Activated CD8-positive, alpha-beta T cell treated with anti-CD3 and anti-CD28 coated beads for 36 hours (primary cell): ENCODE measurements around the gene ASB5. TPM values are rescaled to one million over a fixed set of nuclear protein-coding genes. Genes with fewer than 3 reads are reported as not detected.

Source experiments
- ATAC-seq: fragments of 200-7000 bp; cut with Tn5 transposase; one replicate; pipeline ENCODE4 v1.10.0; 2021; ENCODE audit warnings: mild to moderate bottlenecking, moderate library complexity
- CTCF ChIA-PET: fragments of 350-600 bp; sonication (Branson Sonifier 250); formaldehyde crosslinking; loops from one replicate; lab custom pipeline; 2021; ENCODE audit warnings: antibody characterized with exemption; lab: Charles Lee
- POLR2A ChIA-PET: fragments of 350-600 bp; sonication (Branson Sonifier 250); formaldehyde crosslinking; loops from one replicate; lab custom pipeline; 2021; ENCODE audit warnings: antibody characterized with exemption; lab: Charles Lee
- DNase-seq: peaks from one replicate; pipeline ENCODE4 v3.0.0-alpha.2; 2020
- H3K27ac Mint-ChIP-seq: one replicate; pipeline ENCODE4 v1.8.0; 2021; ENCODE audit warnings: mild to moderate bottlenecking, mixed read lengths
- H3K27me3 Mint-ChIP-seq: one replicate; pipeline ENCODE4 v1.8.0; 2021; ENCODE audit warnings: mixed read lengths
- H3K36me3 Mint-ChIP-seq: one replicate; pipeline ENCODE4 v1.8.0; 2021; ENCODE audit warnings: low read depth, mixed read lengths
- H3K4me1 Mint-ChIP-seq: one replicate; pipeline ENCODE4 v1.8.0; 2021; ENCODE audit warnings: low read depth, mixed read lengths
- H3K4me3 Mint-ChIP-seq: one replicate; pipeline ENCODE4 v1.8.0; 2021; ENCODE audit warnings: mild to moderate bottlenecking, moderate library complexity, mixed read lengths
- H3K9me3 Mint-ChIP-seq: one replicate; pipeline ENCODE4 v1.8.0; 2021; ENCODE audit warnings: mixed read lengths
- CTCF ChIP-seq: fragments of 200-600 bp; IDR thresholded peaks from one replicate; pipeline ENCODE4 v1.8.0; 2022; ENCODE audit warnings: antibody characterized with exemption, mild to moderate bottlenecking
- intact Hi-C: fragments of 100-400 bp; cut with micrococcal nuclease; formaldehyde crosslinking; loops from one replicate; pipeline ENCODE4 v1.10.0; 2022
- total RNA-seq, 2 experiments: library from RNA; stranded (reverse); gene quantifications; one replicate each; pipeline ENCODE4 v1.2.3, GENCODE V29; 2021

The ASB5 gene
- total RNA-seq, 2 experiments from 2014 or later = not detected

- ChIA-PET POLR2A (no interaction called here), CTCF (interaction anchor here (1.3 kb wide), 1 partner anchor 16 kb away, joined by 3 read pairs; no protein-coding TSS in a partner anchor)
- H3K36me3 Mint-ChIP-seq = no peaks in the 10 kb centered on the region
- no peaks in the 10 kb centered on the region for H3K9me3 Mint-ChIP-seq
- H3K4me1 Mint-ChIP-seq = no peaks in the 10 kb centered on the region
- H3K27ac Mint-ChIP-seq = no peak overlapping the region
- intact Hi-C loops = no loop called here
- H3K4me3 Mint-ChIP-seq = no peak overlapping the region
- no peaks in the 10 kb centered on the region for H3K27me3 Mint-ChIP-seq
- no peak for TF ChIP-seq CTCF
- DNase-seq (no peak), ATAC-seq (no peak)
These were observed 22.7 kb upstream of the ASB5 start for GRCh38 chr4:176291748-176292147.

- CTCF ChIA-PET = no interaction called here
These were observed 21.5 kb upstream of the ASB5 start for GRCh38 chr4:176290520-176290919.

GRCh38 chr4:176289561-176289960, 20.5 kb upstream of the ASB5 start:
- H3K9me3 Mint-ChIP-seq = no peaks in the 10 kb centered on the region
- H3K27me3 Mint-ChIP-seq = no peaks in the 10 kb centered on the region
- no peak overlapping the region for H3K27ac Mint-ChIP-seq
- TF ChIP-seq CTCF = no peak
- intact Hi-C loops = no loop called here
- ATAC-seq (no peak), DNase-seq (no peak)
- H3K4me1 Mint-ChIP-seq = no peaks in the 10 kb centered on the region
- H3K36me3 Mint-ChIP-seq = no peaks in the 10 kb centered on the region
- no peak overlapping the region for H3K4me3 Mint-ChIP-seq
- CTCF ChIA-PET = no interaction called here
- POLR2A ChIA-PET = interaction anchor here (0.6 kb wide), 1 partner anchor 51 kb away, joined by 3 read pairs; no protein-coding TSS in a partner anchor

More at GRCh38 chr4:176290520-176290919, 21.5 kb upstream of the ASB5 start:
- intact Hi-C loops = no loop called here
- H3K36me3 Mint-ChIP-seq = no peaks in the 10 kb centered on the region
- no peak for ATAC-seq
- H3K27ac Mint-ChIP-seq = no peak overlapping the region
- POLR2A ChIA-PET = no interaction called here
- no peaks in the 10 kb centered on the region for H3K27me3 Mint-ChIP-seq
- no peak for DNase-seq
- H3K9me3 Mint-ChIP-seq = no peaks in the 10 kb centered on the region
- H3K4me1 Mint-ChIP-seq = no peaks in the 10 kb centered on the region
- no peak overlapping the region for H3K4me3 Mint-ChIP-seq
- no peak for TF ChIP-seq CTCF

- Mint-ChIP-seq H3K4me3 (no peak overlapping the region), H3K4me1 (no peaks in the 10 kb centered on the region), H3K9me3 (no peaks in the 10 kb centered on the region), H3K36me3 (no peaks in the 10 kb centered on the region), H3K27me3 (no peaks in the 10 kb centered on the region), H3K27ac (no peak overlapping the region)
- no peak for ATAC-seq
- ChIA-PET CTCF (interaction anchor here (0.7 kb wide), 1 partner anchor 122 kb away, joined by 3 read pairs; no protein-coding TSS in a partner anchor), POLR2A (no interaction called here)
- TF ChIP-seq CTCF = no peak
- DNase-seq = no peak
- intact Hi-C loops = no loop called here
These were observed 19.0 kb upstream of the ASB5 start for GRCh38 chr4:176288020-176288419.

- CTCF ChIA-PET = no interaction called here
- ATAC-seq (no peak), DNase-seq (no peak)
- no peaks in the 10 kb centered on the region for H3K9me3 Mint-ChIP-seq
- no peaks in the 10 kb centered on the region for H3K36me3 Mint-ChIP-seq
- intact Hi-C loops = no loop called here
- peaks cover 1% of the 10 kb centered on the region for H3K27me3 Mint-ChIP-seq
- H3K4me1 Mint-ChIP-seq = no peaks in the 10 kb centered on the region
- no peak overlapping the region for H3K4me3 Mint-ChIP-seq
- TF ChIP-seq CTCF = no peak
- POLR2A ChIA-PET = no interaction called here
- no peak overlapping the region for H3K27ac Mint-ChIP-seq
These were observed 18.5 kb upstream of the ASB5 start for GRCh38 chr4:176287546-176287945.
